Colonic mucosa (tissue), 4 donors: Measurements from ENCODE around the gene ADORA1. TPM values are rescaled to one million over a fixed set of nuclear protein-coding genes. Genes with fewer than 3 reads are reported as not detected.

Experiments used
- DNase-seq: peaks from one replicate; pipeline ENCODE4 v3.0.0-alpha.2; 2020
- H3K27ac ChIP-seq: fragments of 200-600 bp; one replicate; pipeline ENCODE4 v1.8.0; 2021
- H3K27me3 ChIP-seq: fragments of 200-600 bp; one replicate; pipeline ENCODE4 v1.8.0; 2021
- H3K36me3 ChIP-seq: fragments of 200-600 bp; one replicate; pipeline ENCODE4 v1.8.0; 2021
- H3K4me1 ChIP-seq: fragments of 200-600 bp; one replicate; pipeline ENCODE4 v1.8.0; 2021; ENCODE audit warnings: mild to moderate bottlenecking
- H3K4me3 ChIP-seq: fragments of 200-600 bp; one replicate; pipeline ENCODE4 v1.8.0; 2021
- H3K9ac ChIP-seq, 2 donors: one replicate each; pipeline ENCODE4 v1.7.0; 2013; ENCODE audit warnings: control low read depth in 2 of 2, low read depth in 2 of 2, low read length in 2 of 2
- H3K9me3 ChIP-seq: fragments of 200-600 bp; one replicate; pipeline ENCODE4 v1.8.0; 2021
- CTCF ChIP-seq: fragments of 200-600 bp; IDR thresholded peaks from one replicate; pipeline ENCODE4 v1.8.0; 2022; ENCODE audit warnings: antibody characterized with exemption, mild to moderate bottlenecking
- intact Hi-C: fragments of 100-400 bp; cut with DNase I; formaldehyde crosslinking; loops from one replicate; pipeline ENCODE4 v1.14.1; 2022
- total RNA-seq, 2 donors: library from RNA; stranded (reverse); fragmentation: NEBNext Ultra II Directional in 1 of 2; extraction: Animal tissue kit (Norgen Biotek cat#: 25700) in 1 of 2; gene quantifications; one replicate each; pipeline ENCODE4 v1.2.1, GENCODE V29; 2021
- donor health status: healthy.
- donor health status: DM: no; HTN: no; CAD: no.
- donor health status: DM: no; HTN: no; CAD: no.

Gene ADORA1
- total RNA-seq, 2 donors from 2014 or later: 0.42 to 1.6 TPM

GRCh38 chr1:203086992-203087763 is 40.3 kb upstream of the ADORA1 start:
- no peak overlapping the region for H3K4me3 ChIP-seq
- intact Hi-C loops: no loop called here
- no peak for DNase-seq
- H3K4me1 ChIP-seq: no peaks in the 10 kb centered on the region
- TF ChIP-seq CTCF: no peak
- no peaks in the 10 kb centered on the region for H3K27me3 ChIP-seq
- no peak overlapping the region for H3K27ac ChIP-seq
- no peaks in the 10 kb centered on the region for H3K36me3 ChIP-seq
- no peak overlapping the region for H3K9ac ChIP-seq
- H3K9me3 ChIP-seq: no peaks in the 10 kb centered on the region

DNA sequence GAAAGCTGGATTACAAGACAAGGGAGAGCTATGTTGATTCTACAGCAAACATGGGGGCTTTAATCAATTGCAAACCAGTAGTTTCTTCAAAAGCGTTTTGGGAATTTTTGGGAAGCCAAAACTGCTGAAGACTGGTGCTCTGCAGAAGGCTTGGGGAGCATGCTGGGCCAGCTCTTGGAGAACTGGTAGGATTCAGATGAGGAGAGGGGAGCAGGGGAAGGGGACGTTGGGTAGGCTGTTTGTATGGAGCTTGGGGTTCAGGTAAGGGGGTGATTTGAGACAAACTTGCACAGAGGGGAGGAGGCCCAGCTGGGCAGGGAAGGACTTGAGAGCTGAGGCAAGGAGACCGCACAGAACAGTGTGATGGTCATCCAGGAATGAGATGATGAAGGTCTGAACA is 39.1 kb upstream of the ADORA1 start:
- Histone ChIP-seq H3K9me3 (no peaks in the 10 kb centered on the region), H3K27ac (no peak overlapping the region), H3K36me3 (no peaks in the 10 kb centered on the region), H3K9ac (no peak overlapping the region), H3K4me3 (no peak overlapping the region), H3K4me1 (no peaks in the 10 kb centered on the region), H3K27me3 (no peaks in the 10 kb centered on the region)
- DNase-seq: no peak
- intact Hi-C loops: no loop called here
- TF ChIP-seq CTCF: no peak

DNA sequence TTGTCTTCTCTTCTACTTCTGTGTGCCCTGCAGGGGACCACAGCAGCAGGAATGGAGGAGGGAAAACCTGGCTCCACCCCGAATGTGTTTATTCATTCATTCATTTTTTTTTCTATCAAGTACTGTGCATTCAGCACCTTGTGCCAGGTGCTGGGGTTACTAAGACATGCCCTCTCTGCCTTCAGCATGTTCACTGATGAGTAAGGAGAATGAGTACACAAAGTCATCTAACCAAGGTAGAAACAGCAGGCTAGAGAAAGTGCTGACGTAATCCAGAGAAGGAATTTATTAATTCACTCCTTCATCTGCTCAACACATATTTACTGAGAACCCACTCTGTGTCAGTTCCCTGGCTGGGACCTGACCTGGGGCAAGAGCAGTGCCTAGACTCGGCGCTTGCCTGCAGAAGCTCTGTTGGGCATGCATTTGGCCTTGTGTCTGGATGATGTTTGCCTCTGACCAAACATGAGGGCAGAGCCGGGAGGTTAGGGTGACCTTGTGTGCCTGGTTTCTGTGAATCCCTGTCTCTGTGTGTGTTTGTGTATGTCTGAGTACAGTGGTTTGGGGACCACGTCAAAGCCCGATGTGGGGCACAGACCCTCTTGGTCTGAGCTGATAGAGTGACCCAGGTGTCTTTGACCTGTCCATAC is 38.4 kb upstream of the ADORA1 start:
- Histone ChIP-seq H3K9ac (no peak overlapping the region), H3K36me3 (no peaks in the 10 kb centered on the region), H3K4me3 (no peak overlapping the region), H3K27ac (no peak overlapping the region), H3K27me3 (no peaks in the 10 kb centered on the region), H3K9me3 (no peaks in the 10 kb centered on the region), H3K4me1 (no peaks in the 10 kb centered on the region)
- intact Hi-C loops: no loop called here
- no peak for TF ChIP-seq CTCF
- DNase-seq: no peak

- TF ChIP-seq CTCF: no peak
- no peaks in the 10 kb centered on the region for H3K36me3 ChIP-seq
- no peaks in the 10 kb centered on the region for H3K9me3 ChIP-seq
- H3K9ac ChIP-seq: no peak overlapping the region
- H3K4me3 ChIP-seq: no peak overlapping the region
- H3K27ac ChIP-seq: no peak overlapping the region
- no peaks in the 10 kb centered on the region for H3K4me1 ChIP-seq
- no peaks in the 10 kb centered on the region for H3K27me3 ChIP-seq
- DNase-seq: no peak
- intact Hi-C loops: no loop called here
Measured at GRCh38 chr1:203089651-203090045, 37.9 kb upstream of the ADORA1 start.

DNA sequence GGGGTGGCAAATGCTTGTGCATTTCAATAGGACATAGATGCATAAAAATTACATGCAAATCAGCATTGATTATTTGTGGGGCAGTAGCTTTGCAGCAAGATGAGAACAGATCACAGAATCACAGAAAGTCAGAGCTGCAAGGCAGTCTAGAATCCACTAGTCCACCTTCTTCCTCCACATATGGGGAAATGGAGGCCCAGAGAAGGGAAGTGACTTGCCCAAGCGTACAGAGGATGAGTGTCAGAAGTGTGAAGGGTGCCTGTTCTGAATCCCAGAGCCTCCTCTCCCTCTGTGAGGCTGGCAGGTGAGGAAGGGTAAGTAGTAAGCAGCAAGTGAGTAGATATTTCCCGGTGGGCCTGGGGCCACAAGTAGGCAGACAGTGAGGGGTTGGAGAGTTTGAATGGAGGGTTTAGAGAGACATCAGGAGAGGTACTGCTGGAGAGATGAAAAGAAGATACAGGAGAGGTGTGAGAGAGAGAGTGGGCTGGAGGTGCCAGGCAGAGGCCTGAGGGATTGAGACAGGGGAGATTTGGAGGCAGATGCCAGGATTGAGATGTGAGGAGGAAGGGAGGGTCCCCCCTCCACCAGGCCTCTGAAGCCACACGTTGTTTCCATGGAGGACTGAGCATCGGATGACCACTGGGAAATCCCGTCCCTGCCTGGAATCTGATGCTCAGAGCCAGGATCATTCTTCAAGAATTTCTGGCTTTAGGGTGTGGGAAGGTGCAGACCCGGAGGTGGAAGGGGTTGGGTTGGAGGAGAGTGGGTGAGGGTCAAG is 36.9 kb upstream of the ADORA1 start:
- Histone ChIP-seq H3K27ac (no peak overlapping the region), H3K9me3 (no peaks in the 10 kb centered on the region), H3K4me1 (no peaks in the 10 kb centered on the region), H3K9ac (no peak overlapping the region), H3K27me3 (no peaks in the 10 kb centered on the region), H3K4me3 (no peak overlapping the region), H3K36me3 (no peaks in the 10 kb centered on the region)
- no peak for TF ChIP-seq CTCF
- intact Hi-C loops: no loop called here
- DNase-seq: no peak
